HG02763 (cell line): ENCODE results near the gene EXOC4.

ENCODE experiments used
- ATAC-seq: cut with Tn5 transposase; IDR thresholded peaks from one replicate; pipeline ENCODE4 v1.9.1; 2021; ENCODE audit warnings: mild to moderate bottlenecking, moderate library complexity; ENCODE audit not compliant: unreplicated experiment

EXOC4 gene

DNA sequence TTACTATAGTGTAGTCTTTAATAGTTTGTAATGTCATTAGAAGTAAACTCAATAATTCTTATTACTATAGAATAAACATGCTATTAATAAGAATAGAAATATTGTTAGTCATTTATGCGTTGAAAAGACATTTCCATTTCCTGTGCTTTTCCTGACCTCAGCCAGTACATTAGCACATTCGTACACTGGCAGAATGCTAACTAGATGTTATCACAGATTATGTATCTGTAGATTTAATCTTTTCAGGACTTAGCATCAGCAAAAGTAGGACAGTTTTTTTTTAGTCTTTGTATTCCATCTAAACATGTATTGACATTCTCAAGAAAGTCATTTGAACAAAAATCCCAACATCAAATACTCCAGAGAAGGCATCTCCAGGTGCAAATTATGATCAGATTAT is 158.5 kb downstream of the EXOC4 start:
- ATAC-seq, result no peak

DNA sequence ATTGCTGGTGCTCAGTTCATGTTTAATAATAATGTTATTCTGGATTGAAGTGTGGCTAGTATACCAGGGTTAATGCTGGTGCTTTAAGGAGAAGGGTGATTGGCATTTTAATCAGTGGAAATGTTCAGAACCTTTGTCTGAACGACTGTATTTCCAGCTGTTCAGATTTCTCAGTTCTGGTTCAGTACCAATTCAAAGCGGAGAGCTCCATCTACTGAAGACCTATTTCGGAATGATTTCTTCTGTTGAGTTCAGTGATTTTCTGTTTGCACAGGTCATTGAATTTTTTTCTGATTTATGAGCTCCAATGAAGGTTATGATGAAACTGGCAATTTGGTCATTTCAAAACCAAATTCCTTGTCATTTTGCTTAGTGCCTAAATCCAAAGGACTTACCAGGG is 160.1 kb downstream of the EXOC4 start:
- no peak for ATAC-seq

DNA sequence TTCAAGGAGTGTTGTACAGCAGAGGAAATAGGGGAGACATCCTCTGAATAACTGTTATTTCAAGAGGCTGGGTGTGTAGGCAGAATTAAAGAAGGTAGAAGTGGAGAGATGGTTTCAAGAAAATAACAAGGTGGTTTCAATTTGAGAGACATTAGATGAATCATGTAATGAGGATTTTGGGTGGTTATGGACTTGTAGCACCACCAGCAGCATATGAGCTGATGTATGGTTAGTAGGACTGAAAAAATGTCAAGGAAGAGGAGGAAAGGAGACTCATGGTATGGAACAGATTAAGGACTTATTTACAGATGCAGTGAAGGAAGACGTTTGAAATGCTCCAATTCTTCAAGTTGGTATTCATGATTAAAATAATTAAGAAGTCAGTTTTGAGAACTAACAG is 166.2 kb downstream of the EXOC4 start:
- ATAC-seq, result no peak

DNA sequence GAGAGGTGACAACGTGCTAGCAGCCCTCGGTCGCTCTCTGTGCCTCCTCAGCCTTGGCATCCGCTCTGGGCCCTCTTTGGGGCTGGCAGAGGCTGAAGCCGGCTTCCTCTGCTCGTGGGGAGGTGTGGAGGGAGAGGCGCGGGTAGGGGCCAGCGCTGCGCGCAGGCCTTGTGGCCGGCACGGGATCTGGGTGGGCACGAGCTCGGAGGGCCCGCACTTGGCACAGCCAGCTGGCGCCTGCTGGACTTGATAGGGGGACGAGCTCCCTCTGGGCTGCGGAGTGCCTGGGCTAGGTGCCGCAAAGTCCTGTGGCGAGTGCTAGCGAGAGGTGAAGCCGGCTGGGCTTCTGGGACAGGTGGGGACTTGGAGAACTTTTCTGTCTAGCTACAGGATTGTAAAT is 170.7 kb downstream of the EXOC4 start:
- no peak for ATAC-seq

DNA sequence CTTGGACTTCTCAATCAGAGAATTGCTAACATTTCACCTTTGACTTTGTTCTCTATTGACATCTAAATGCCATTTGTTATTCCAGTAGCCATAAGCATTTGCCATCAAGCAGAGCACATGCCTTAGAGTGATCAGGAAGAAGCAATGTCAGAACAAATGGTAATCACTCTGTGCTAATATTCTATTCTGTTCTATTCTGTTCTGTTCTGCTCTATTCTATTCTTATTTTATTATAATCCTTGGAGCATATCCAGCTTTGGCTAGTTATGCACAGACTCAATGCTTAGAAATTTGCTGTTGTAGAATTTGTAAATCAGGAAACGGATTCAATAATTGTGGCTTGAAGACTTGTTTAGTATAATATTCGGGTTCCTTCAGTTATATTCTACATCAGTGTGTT is 175.4 kb downstream of the EXOC4 start:
- no peak for ATAC-seq

DNA sequence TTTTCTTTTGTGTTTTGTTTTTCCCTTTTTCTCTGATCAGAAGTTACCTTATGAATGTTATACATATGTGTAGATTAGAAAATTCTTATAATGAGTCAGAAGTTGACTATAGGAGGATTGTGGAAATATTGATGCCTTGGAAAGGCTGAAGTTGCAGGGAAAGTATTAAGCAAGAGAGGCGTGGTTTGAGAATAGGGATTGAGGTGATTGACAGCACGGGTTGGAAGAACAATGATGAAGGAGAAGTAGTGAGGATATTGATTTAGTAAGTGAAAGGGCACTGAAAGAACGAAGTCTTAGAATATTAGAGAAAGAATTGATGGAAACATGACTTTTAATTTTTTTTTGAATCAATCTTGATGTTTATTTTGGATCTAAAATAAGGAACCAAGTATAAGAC is 176.0 kb downstream of the EXOC4 start:
- no peak for ATAC-seq

DNA sequence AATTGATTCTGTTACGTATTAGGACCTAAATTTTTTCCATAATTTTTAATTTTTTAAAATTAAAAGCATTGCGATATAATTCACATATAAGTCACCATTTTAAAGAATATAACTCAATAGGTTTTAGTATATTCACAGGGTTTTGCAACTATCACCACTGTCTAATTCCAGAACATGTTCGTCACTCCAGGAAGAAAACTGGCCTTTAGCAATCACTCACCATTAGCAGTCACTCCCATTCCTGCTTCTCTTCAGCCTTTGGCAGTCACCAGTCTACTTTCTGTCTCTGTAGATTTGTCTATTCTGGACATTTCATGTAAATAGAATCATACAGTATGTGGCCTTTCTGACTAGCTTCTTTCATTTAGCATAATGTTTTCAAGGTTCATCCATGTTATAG is 176.5 kb downstream of the EXOC4 start:
- no peak for ATAC-seq

DNA sequence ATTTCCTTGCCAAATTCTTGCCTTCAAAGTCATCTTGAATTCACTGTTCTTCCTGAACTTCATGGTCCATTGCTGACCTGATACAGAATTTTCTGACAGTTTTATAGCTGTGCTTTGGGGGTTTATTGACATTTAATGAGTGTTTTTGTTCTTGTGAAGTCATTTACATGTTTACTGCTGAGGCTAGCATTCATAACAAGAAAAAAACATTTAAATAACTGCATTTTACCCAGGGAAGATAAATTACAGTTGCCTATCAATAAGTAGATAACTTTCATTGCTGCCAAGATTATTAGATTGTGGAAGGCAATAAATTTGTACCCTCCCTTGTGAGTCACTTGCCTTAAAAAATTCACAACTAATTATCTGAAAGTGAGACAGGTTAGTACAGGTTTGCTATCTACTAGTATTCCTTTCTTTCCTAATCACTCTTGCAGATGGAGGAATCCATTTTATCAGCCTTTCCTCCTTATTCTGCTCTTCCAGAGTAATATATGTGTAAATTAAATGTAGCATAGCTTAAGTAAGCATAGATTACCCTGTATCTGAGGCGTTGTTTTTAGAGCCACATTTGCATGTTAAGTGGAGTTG is 178.4 kb downstream of the EXOC4 start:
- ATAC-seq, result no peak

DNA sequence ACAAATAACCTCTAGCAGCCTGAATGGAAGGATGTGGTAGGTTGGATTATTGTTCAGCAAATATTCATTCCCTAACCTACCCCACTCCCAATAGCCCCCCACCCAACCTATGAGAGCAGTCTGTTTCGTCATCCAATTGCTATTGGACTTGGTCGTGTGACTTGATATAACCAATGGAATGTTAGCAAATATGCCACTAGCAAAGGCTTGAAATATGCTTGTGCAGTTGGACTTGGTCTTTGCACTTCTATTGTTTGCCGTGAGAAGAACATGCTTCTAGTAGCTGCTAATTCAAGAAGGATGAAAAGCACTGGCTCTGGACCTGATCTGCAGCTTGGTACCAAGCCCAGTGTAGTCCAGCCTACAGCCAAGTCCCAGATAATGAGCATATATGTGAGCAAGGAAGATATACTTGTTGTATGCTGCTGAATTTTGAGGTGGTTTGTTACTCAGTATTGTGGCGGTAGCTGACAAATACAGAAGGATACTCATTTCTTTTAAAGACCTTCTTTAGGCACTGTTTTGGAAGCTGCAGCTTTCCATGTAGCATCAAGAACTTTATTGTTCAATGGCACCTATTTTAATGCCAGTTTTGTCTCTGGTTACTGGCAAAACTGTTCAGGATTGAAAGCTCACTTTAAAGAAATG is 180.4 kb downstream of the EXOC4 start:
- ATAC-seq, result no peak

DNA sequence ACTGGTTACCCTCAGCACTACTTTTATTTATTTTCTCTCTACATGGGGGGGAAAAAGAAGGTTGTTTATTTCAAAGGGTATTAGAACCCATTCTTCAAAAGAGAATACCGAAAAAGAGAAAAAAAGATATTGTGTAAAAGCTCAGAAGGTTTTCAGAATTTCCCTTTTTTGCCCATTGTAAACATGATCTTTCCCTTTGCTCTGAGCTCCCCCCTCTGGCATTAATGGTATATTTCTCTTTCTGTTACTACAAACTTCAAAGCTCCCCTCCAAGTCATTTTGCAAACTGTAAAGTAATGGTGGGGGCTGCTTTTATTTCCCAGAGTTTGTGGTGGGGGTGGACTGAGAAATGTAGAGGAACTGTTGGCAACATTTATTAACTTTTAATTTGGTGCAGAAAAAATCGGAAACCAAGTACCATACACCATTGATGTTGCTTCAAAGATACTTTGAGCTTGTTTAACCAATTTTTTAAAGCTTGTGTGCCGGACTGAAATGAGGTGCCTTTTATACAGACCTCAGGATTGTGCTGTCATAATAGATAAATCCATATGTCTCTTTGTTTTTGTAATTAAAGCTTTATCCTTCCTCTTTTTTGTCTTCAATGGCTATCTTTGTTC is 181.5 kb downstream of the EXOC4 start:
- ATAC-seq, result no peak

DNA sequence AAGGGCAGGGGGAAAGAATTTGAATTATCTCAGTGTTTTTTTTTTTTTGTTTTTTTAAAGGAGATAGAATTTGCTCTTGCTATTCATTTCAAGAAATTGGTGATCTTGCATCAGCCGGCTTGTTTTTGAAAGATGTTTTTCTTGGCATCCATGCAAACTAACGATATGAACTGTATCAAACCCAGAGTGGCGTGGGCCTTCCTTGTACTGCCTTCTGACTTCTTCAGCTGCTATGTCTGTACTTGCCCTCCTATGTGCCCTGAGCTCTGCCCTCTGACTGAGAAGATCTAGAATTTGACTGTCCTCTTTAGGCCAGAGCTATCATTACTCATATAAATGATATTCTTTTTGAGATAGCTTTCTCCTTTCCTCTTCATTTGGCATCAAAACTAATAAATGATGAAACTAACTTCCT is 183.1 kb downstream of the EXOC4 start:
- no peak for ATAC-seq

DNA sequence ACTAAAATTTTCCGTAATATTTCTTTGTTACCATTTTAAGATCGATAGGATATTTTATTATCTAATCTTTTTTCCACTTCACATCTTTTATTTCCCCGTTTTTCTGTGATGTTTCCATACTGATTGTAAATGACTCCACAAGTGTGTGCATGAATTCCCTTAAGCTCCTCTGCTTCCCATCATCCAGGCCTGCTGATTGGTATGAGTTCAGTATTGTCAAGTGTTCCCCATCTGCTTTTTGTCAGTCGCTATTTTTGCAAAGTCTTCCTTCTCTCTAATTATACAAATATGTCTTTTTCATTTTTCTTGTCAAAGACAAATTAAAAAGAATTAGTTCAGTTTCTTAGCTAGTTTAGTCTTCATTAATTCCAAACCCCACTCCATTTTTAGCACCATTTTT is 184.7 kb downstream of the EXOC4 start:
- ATAC-seq, result no peak

DNA sequence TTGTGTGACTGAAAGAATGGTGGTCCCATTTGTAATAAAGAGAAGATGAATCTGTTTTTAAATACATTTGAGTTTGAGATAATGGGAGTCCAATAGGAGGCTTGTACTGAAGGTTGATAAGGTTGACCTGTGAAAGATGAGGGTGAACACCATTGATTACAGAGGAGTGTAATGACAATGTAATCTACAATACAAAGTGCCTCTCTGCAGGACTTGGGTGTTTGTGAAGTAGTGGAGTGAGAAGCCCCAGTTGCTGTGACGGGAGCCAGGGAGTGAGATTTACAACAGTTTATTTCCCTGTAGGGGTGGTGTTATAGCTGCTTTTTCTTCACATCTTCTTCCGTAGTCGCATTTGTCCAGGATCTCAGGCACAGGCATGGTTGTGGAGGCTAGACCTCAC is 189.9 kb downstream of the EXOC4 start:
- no peak for ATAC-seq

DNA sequence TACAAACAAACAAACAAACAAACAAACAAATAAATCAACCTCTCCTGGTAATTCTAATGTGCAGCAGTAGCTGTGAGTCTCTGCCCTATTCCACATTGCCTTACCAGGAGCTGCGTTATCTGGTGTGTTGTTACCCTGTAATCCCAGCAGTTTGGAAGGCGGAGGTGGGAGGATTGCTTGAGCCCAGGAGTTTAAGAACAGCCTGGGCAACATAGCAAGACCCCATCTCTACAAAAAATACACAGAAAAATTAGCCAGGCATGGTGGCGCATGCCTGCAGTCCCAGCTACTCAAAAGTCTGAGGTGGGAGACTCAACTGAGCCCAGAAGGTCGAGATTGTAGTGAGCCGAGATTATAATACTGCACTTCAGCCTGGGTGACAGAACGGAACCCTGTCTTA is 192.7 kb downstream of the EXOC4 start:
- ATAC-seq, result no peak

DNA sequence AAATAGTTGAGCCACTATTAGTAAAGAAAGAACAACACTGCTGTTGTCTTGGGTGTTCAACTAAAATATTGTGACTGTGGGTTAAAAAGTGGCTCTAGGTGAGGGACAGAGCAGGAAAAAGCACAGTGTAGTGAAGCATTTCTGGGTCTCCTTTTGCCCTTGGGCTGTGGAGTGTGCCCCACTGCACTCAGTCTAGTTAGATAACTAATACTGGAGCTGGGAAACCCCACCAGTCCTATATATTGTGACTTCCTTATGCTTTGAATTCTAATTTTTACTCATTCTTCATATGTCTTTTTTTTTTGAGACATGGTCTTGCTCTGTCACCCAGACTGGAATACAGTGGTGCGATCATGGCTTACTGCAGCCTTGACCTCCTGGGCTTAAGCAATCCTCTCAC is 195.1 kb downstream of the EXOC4 start:
- ATAC-seq, result no peak

DNA sequence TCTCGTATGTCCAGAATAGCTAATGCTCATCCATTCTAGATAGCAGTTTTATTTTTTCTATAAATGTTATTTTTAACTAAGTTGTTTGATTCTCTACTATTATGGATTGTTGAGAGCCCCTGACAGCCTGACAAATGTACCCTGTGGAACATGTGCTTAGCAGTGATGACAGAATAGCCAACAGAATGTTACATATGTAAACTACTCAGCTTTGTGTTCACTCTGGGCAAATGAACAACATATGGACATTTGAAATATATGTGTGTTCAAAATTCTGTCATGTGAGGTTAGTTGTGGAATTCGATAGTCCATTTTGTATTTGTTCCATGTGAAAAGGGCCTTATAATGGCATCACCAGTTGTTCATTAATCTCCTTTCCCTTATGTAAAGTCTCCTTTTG is 199.7 kb downstream of the EXOC4 start:
- no peak for ATAC-seq

DNA sequence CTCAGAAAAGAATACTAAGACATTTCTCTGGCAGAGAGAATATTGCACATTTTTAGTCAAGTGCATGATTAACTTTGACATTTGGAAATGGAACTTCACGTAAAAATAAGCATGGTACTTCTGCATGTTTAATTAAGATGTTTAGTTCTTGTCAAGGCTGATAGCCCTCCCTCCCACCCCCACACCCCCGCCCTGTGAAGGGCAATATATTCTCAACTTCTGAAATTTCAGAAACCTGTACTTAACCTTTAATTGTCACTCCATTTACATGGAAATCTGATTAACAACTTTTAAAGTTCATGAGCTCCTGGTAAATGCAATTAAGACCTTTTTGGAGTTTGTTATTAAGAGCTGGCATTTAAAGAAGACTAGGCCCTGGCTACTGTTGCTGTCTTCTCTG is 205.8 kb downstream of the EXOC4 start:
- ATAC-seq, result no peak

DNA sequence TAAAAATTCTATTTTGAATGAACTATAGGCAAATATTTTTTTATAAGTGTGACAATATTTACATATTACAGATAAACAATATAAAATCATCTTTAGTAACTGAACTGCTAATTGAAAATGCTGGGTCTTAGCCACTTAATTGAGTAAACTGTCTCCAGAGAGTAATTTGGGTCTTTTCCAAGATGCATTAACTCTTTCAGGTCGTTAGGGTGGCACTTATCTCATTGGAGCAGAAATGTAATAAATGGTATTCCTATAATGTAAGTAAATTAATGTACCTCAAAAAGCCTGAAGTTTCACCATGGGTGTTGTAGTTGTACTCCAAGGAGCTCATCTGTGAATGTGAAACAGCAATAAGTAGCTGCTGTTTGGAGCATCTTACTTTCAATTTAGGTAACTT is 208.5 kb downstream of the EXOC4 start:
- no peak for ATAC-seq

DNA sequence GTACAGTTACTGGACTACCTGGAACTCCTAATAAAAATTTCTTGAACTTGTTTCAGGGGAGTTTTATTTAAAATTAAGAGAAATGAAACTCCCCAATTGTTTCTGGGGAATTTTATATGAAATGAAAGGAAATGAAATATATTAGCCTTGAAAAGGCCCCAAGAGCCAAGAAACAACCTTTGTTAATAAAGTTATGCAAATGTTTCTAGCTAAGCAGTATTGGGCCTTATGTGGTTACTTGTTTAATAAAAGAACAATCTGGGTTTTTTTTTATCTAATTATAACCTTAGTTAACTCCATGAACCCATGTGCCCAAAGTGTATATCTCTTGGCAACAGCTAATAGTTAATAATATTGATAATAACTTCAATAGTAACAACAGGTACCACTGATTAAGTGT is 222.8 kb downstream of the EXOC4 start:
- ATAC-seq, result no peak

DNA sequence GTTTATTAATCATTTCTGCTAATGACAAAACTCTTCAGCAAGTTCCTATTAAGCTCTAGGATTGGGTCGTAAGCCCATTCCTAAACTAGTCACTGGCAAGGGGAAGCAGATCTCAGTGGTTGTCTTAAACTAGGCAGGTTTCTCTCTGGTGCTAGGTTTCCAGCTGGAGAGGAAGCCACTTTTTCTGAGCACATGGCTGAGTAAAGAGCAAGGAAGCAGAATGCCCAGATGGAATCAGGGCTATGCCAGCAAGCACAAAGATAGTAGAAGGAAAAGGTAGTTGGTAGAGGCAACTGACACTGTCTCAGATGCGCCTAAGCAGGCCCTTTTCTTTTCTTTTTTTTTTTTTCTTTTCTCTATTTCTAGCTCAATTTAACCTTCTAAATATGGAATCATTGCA is 224.9 kb downstream of the EXOC4 start:
- no peak for ATAC-seq

DNA sequence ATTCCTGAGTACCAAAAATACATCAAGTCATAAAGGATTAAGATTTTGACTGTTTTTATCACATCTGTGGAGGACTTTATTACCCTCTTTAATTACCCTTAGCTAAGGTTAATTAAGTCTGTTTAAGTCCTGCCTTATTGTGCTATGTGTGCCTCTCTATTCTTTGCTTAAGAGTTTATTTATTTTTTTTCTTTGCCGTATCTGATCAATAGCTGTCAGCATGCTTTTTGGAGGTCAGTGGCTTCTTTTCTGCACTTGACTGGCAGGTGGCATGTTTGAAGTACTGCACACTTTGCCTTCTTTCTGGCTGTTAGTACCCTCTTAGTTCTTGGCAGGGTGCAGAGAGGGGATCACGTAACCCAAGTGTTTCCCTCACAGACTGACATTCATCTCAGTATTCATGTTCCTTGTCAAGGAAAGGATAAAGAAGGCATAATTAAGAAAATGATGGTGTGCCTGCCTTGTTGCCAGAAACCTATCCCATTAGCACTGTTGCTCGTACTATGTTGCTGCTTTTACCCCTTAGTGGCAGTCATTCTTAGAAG is 225.8 kb downstream of the EXOC4 start:
- no peak for ATAC-seq

DNA sequence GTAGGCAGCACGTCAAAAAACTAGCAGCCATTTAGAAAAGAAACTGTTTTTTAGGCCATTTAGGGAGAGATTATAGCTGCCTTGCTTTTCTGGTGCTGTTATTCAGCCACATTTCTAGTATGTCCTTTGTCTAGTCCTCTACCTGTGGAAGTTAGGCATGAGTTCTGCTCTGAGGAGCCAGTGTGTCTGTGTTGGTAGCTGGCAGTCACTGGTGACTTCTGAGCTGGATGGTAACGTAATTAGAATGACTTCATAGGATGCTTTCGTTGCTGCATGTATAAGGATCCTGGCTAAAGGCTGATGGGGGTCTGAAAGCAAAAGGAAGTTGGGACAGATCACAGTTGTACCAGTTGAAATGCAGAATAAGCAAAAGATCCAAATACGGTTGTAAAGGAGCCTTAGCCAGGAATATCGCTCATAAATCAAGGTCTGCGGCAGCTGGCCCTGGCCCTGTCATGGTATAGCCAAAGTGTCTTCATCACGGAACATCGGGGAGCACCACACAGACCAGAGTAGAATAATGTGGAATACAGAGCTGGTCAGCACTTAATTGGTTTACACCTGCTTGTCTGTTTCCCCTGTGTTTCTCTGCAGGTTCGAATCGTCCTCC is 226.7 kb downstream of the EXOC4 start:
- ATAC-seq, result no peak
